ENCODE results near the gene IQCB1.
"Not testable (repeated sequence)": the region's sequence is repeated elsewhere in the genome, so short reads cannot be mapped to it uniquely, and the experiment has no call there.

The IQCB1 gene

DNA sequence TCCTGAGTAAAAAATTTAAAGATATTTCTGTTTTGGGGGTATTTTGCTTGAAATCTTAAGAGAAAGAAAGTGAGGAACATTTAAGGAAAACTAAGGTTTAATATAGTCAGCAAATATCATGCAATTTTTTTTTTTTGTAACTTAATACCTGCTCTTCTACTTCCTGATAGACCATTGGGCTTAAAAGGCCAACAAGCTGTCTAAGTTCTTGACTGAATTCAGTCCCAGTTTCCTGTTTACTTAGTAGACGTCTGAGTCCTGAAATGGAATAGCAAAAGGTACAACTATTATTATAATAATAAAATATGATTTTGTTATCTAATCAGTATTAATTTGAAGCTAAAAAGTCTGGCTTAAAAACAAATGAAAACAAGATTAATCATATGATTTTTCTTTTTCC is 37.9 kb downstream of the IQCB1 start:
- TF ChIP-seq, protein P1, sequence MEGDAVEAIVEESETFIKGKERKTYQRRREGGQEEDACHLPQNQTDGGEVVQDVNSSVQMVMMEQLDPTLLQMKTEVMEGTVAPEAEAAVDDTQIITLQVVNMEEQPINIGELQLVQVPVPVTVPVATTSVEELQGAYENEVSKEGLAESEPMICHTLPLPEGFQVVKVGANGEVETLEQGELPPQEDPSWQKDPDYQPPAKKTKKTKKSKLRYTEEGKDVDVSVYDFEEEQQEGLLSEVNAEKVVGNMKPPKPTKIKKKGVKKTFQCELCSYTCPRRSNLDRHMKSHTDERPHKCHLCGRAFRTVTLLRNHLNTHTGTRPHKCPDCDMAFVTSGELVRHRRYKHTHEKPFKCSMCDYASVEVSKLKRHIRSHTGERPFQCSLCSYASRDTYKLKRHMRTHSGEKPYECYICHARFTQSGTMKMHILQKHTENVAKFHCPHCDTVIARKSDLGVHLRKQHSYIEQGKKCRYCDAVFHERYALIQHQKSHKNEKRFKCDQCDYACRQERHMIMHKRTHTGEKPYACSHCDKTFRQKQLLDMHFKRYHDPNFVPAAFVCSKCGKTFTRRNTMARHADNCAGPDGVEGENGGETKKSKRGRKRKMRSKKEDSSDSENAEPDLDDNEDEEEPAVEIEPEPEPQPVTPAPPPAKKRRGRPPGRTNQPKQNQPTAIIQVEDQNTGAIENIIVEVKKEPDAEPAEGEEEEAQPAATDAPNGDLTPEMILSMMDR (IDR thresholded peaks at IDR 0.05; ENCODE audit: unreplicated experiment in 3 of 3) = no peak
- peaks cover 21% of the 10 kb centered on the region for H3K36me3 Mint-ChIP-seq (ENCODE audit: low read depth)
- no peak overlapping the region for H3K4me3 Mint-ChIP-seq

DNA sequence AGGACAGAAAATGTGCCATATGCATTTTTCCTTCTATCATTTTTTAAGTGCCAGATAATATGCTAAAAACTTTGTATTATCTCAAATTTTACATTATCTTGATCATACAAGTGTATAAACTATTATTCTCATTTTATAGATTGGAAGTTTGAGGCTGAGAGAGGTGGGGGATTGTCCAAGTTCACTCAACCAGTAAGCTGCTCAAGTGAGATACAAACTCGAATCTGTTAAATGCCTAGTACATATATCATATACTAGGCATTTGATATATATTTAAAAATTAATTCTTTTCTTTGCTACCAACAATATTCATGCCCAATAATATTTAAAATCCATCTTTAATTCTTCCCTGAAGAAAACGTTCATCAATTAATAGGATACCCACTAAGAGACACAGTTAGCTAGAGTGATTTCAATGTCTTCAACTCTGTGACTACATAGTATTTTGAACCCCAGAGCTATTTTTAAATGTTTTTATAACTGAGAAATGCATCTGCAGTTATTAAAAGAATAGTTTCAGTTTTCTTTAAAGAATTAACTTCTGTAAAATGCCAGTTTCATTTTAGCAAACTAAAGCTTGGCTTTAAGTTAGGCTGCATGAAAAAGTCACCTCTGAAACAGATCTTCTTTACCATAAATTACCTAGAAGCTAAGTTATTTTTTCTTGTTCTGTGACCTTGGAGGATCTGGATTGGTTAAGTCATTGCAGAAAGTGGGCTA is 40.4 kb downstream of the IQCB1 start:
- Mint-ChIP-seq H3K9me3 (no peaks in the 10 kb centered on the region), H3K27me3 (ENCODE audit: low read depth) (no peaks in the 10 kb centered on the region), H3K4me3 (no peak overlapping the region), H3K36me3 (ENCODE audit: low read depth) (peaks cover 27% of the 10 kb centered on the region), H3K27ac (no peak overlapping the region), H3K4me1 (no peaks in the 10 kb centered on the region)
- TF ChIP-seq, protein P1 (IDR thresholded peaks at IDR 0.05; ENCODE audit: unreplicated experiment in 3 of 3) = no peak

More for the DNA sequence above, 37.9 kb downstream of the IQCB1 start:
- no peaks in the 10 kb centered on the region for H3K27me3 Mint-ChIP-seq (ENCODE audit: low read depth)
- H3K9me3 Mint-ChIP-seq = no peaks in the 10 kb centered on the region
- no peak overlapping the region for H3K27ac Mint-ChIP-seq
- H3K4me1 Mint-ChIP-seq = no peaks in the 10 kb centered on the region

DNA sequence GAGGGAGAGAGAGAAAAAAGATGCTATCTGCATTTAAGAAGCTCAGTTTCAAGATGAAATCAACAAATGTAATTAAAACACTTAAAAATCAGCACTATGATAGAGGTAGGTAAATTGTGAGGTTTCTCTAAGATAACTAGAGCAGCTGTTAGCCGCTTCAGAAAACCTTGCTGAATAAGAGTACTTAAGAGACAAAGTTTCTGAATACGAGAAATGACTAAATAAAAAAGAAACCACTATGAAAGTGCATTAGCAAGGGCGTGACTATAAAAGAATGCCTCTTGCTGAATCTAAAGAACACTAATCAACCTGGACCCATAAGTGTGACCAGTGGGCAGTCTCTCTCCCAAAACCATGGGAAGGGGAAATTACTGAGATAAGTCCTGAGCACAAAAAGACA is 41.8 kb downstream of the IQCB1 start:
- Mint-ChIP-seq H3K9me3 (no peaks in the 10 kb centered on the region), H3K4me3 (no peak overlapping the region), H3K36me3 (ENCODE audit: low read depth) (peaks cover 40% of the 10 kb centered on the region), H3K27ac (no peak overlapping the region), H3K4me1 (no peaks in the 10 kb centered on the region), H3K27me3 (ENCODE audit: low read depth) (no peaks in the 10 kb centered on the region)
- TF ChIP-seq, protein P1 (IDR thresholded peaks at IDR 0.05; ENCODE audit: unreplicated experiment in 3 of 3) = no peak

DNA sequence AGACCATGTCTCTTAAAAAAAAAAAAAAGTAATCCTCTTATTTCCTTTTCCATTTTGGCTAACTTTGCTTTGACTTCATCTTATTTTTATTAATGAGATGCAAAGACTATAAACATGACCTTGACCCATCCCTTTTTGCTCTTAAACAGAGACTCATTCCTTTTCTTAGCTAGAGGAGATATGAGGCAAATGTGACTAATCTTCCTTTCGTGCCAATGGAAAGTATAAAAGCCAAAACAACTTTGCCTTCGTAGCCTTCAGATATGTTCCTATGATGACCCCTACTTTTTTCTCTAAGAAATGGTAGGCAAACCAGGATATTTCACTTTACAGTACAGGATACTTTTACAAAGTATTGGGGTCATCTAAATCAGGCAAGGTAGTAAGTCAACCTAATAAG is 48.4 kb downstream of the IQCB1 start:
- H3K27me3 Mint-ChIP-seq (ENCODE audit: low read depth) = no peaks in the 10 kb centered on the region
- H3K27ac Mint-ChIP-seq = no peak overlapping the region
- H3K9me3 Mint-ChIP-seq = no peaks in the 10 kb centered on the region
- no peaks in the 10 kb centered on the region for H3K4me1 Mint-ChIP-seq
- TF ChIP-seq, protein P1 (IDR thresholded peaks at IDR 0.05; ENCODE audit: unreplicated experiment in 3 of 3) = no peak
- H3K4me3 Mint-ChIP-seq = no peak overlapping the region
- peaks cover 45% of the 10 kb centered on the region for H3K36me3 Mint-ChIP-seq (ENCODE audit: low read depth)

DNA sequence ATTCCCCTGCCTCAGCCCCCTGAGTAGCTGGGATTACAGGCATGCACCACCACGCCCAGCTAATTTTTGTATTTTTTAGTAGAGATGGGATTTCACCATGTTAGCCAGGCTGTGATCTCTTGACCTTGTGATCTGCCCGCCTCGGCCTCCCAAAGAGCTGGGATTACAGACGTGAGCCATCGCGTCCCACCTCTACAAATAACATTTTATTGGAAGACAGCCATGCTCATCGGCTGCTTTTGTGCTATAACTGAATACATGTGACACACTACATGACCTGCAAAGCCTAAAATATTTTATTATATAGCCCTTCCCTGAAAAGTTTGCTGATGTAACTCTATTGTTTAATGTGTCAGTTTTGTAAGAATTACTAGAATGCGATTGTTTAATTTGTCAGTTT is 52.1 kb downstream of the IQCB1 start:
- not testable (repeated sequence) for H3K4me3 Mint-ChIP-seq; H3K4me1 Mint-ChIP-seq; H3K27me3 Mint-ChIP-seq (ENCODE audit: low read depth); H3K9me3 Mint-ChIP-seq; H3K27ac Mint-ChIP-seq
- H3K36me3 Mint-ChIP-seq (ENCODE audit: low read depth) = peaks cover 46% of the 10 kb centered on the region

DNA sequence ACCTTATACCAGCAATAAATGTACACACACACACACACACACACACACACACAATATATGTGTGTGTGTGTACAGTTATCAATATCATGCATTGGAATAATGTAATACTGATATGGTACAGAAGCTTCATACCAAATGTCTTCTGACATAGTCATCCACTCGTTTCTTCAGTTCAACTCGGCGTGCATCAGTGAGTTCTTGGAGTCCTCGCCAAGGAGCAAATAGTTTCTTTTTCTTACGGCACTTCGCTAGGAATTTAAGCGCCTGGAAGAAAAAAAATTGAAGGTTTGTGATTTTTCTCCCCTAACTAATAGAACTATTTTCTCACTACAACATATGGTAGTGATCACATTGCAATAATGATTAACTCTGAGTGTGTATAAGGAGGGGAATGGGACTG is 53.2 kb downstream of the IQCB1 start:
- Mint-ChIP-seq H3K4me3 (no peak overlapping the region), H3K4me1 (no peaks in the 10 kb centered on the region), H3K27ac (peak overlapping the region; percentile 7 to 47 (median 9)), H3K36me3 (ENCODE audit: low read depth) (peaks cover 46% of the 10 kb centered on the region), H3K9me3 (no peaks in the 10 kb centered on the region), H3K27me3 (ENCODE audit: low read depth) (no peaks in the 10 kb centered on the region)
- TF ChIP-seq, protein P1 (IDR thresholded peaks at IDR 0.05; ENCODE audit: unreplicated experiment in 3 of 3) = no peak

DNA sequence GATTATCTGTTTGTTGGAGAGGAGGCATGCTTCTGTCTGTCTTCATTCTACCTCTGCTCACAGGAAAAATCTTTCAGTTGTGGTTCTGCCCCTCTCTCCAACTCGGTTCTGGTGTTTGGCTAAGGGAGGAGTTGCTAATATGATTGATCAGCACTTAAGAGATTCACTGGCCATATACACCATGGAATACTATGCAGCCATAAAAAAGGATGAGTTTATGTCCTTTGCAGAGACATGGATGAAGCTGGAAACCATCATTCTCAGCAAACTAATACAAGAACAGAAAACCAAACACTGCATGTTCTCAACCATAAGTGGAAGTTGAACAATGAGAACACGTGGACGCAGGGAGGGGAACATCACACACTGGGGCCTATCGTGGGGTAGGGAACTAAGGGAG is 59.8 kb downstream of the IQCB1 start:
- not testable (repeated sequence) for H3K9me3 Mint-ChIP-seq; H3K4me1 Mint-ChIP-seq; H3K27me3 Mint-ChIP-seq (ENCODE audit: low read depth)

More for the DNA sequence above, 59.8 kb downstream of the IQCB1 start:
- H3K36me3 Mint-ChIP-seq (ENCODE audit: low read depth) = peaks cover 75% of the 10 kb centered on the region
- H3K4me3 Mint-ChIP-seq, H3K27ac Mint-ChIP-seq: not testable (repeated sequence)

Measured in nephron (organoid).